WTC11 (cell line): ENCODE results near the gene SPACA7. TPM values are rescaled to one million over a fixed set of nuclear protein-coding genes. Genes with fewer than 3 reads are reported as not detected.

Experiments
- ATAC-seq: fragments of 200-7000 bp; cut with Tn5 transposase; 2 replicates; pipeline ENCODE4 v1.10.0; 2021; ENCODE audit warnings: mild to moderate bottlenecking, moderate library complexity
- CTCF ChIA-PET: fragments of 300-600 bp; sonication (Branson Sonifier 250); formaldehyde crosslinking; loops from one replicate; lab custom pipeline; 2021; ENCODE audit warnings: antibody characterized with exemption; lab: Charles Lee
- POLR2A ChIA-PET: fragments of 350-600 bp; sonication (Branson Sonifier 250); formaldehyde crosslinking; loops from one replicate; lab custom pipeline; 2021; ENCODE audit warnings: antibody characterized with exemption; lab: Charles Lee
- DNase-seq: peaks from one replicate; pipeline ENCODE4 v3.0.0; 2021; ENCODE audit warnings: low spot score
- H3K27ac Mint-ChIP-seq: 2 replicates; pipeline ENCODE4 v1.8.0; 2021; ENCODE audit warnings: mixed read lengths
- H3K27me3 Mint-ChIP-seq: 2 replicates; pipeline ENCODE4 v1.8.0; 2021; ENCODE audit warnings: low read depth, mild to moderate bottlenecking, moderate library complexity, mixed read lengths
- H3K36me3 Mint-ChIP-seq: 2 replicates; pipeline ENCODE4 v1.8.0; 2021; ENCODE audit warnings: mixed read lengths
- H3K4me1 Mint-ChIP-seq: 2 replicates; pipeline ENCODE4 v1.8.0; 2022; ENCODE audit warnings: mixed read lengths
- H3K4me3 Mint-ChIP-seq: 2 replicates; pipeline ENCODE4 v1.8.0; 2021; ENCODE audit warnings: mild to moderate bottlenecking, moderate library complexity, mixed read lengths
- H3K9me3 Mint-ChIP-seq: 2 replicates; pipeline ENCODE4 v1.8.0; 2021; ENCODE audit warnings: mixed read lengths
- CREM ChIP-seq: sonication (generic); formaldehyde crosslinking; IDR thresholded peaks from 2 replicates; pipeline ENCODE4 v1.8.1; 2022; ENCODE audit warnings: mild to moderate bottlenecking, missing genetic modification reagents, moderate library complexity
- EMX1 ChIP-seq: fragments of 250-450 bp; sonication (Bioruptor Pico); IDR thresholded peaks from 2 replicates; pipeline ENCODE4 v1.8.0; 2021; ENCODE audit warnings: mild to moderate bottlenecking
- FOXK1 ChIP-seq: sonication (generic); formaldehyde crosslinking; IDR thresholded peaks from 2 replicates; pipeline ENCODE4 v1.8.0; 2022; ENCODE audit warnings: mild to moderate bottlenecking, moderate library complexity, missing genetic modification reagents
- GRHL2 ChIP-seq: fragments of 250-450 bp; sonication (Bioruptor Pico); IDR thresholded peaks from 2 replicates; pipeline ENCODE4 v1.8.0; 2022; ENCODE audit warnings: mild to moderate bottlenecking, moderate library complexity; ENCODE audit not compliant: insufficient replicate concordance, severe bottlenecking
- IRF1 ChIP-seq: sonication (generic); formaldehyde crosslinking; IDR thresholded peaks from 2 replicates; pipeline ENCODE4 v1.8.0; 2023; ENCODE audit warnings: missing genetic modification reagents
- IRF2 ChIP-seq: sonication (generic); formaldehyde crosslinking; IDR thresholded peaks from 2 replicates; pipeline ENCODE4 v1.8.0; 2022; ENCODE audit warnings: low read depth, missing genetic modification reagents, borderline replicate concordance
- NFE2L1 ChIP-seq: sonication (generic); formaldehyde crosslinking; IDR thresholded peaks from 2 replicates; pipeline ENCODE4 v1.8.1; 2023; ENCODE audit warnings: missing genetic modification reagents
- NR1H2 ChIP-seq: sonication (generic); formaldehyde crosslinking; IDR thresholded peaks from 2 replicates; pipeline ENCODE4 v1.9.0; 2021; ENCODE audit warnings: mild to moderate bottlenecking, moderate library complexity, missing genetic modification reagents
- NR3C1 ChIP-seq: sonication (generic); formaldehyde crosslinking; conservative IDR thresholded peaks from 2 replicates; pipeline ENCODE4 v1.8.1; 2023; ENCODE audit warnings: low read depth, mild to moderate bottlenecking, missing genetic modification reagents
- OVOL2 ChIP-seq: fragments of 250-450 bp; sonication (Bioruptor Pico); IDR thresholded peaks from 2 replicates; pipeline ENCODE4 v1.9.0; 2021; ENCODE audit warnings: mild to moderate bottlenecking, borderline replicate concordance
- RORB ChIP-seq: fragments of 250-450 bp; sonication (Bioruptor Pico); IDR thresholded peaks from 2 replicates; pipeline ENCODE4 v1.9.0; 2021; ENCODE audit warnings: mild to moderate bottlenecking
- TEAD4 ChIP-seq: sonication (generic); formaldehyde crosslinking; IDR thresholded peaks from 2 replicates; pipeline ENCODE4 v1.8.0; 2022; ENCODE audit warnings: mild to moderate bottlenecking, missing genetic modification reagents
- TP53 ChIP-seq: sonication (generic); formaldehyde crosslinking; IDR thresholded peaks from 2 replicates; pipeline ENCODE4 v1.8.1; 2023; ENCODE audit warnings: mild to moderate bottlenecking, missing genetic modification reagents
- ZBTB21 ChIP-seq: sonication (generic); formaldehyde crosslinking; IDR thresholded peaks from 2 replicates; pipeline ENCODE4 v1.8.1; 2023; ENCODE audit warnings: mild to moderate bottlenecking, missing genetic modification reagents, borderline replicate concordance
- ZBTB43 ChIP-seq: sonication (generic); formaldehyde crosslinking; IDR thresholded peaks from 2 replicates; pipeline ENCODE4 v1.8.1; 2023; ENCODE audit warnings: mild to moderate bottlenecking, missing genetic modification reagents
- ZNF121 ChIP-seq: sonication (generic); formaldehyde crosslinking; IDR thresholded peaks from 2 replicates; pipeline ENCODE4 v1.8.0; 2023; ENCODE audit warnings: missing genetic modification reagents
- total RNA-seq: library from RNA; stranded (reverse); gene quantifications from 3 replicates; pipeline ENCODE4 v1.2.3, GENCODE V29; 2021
- TF ChIP-seq, protein P1 (sequence below): sonication (generic); formaldehyde crosslinking; IDR thresholded peaks from 2 replicates; pipeline ENCODE4 v1.8.1; 2023; ENCODE audit warnings: mild to moderate bottlenecking, missing genetic modification reagents, moderate library complexity
- TF ChIP-seq, protein P2 (sequence below): sonication (generic); formaldehyde crosslinking; IDR thresholded peaks from 2 replicates; pipeline ENCODE4 v1.8.0; 2022; ENCODE audit warnings: mild to moderate bottlenecking, missing genetic modification reagents
- TF ChIP-seq, protein P3 (sequence below): sonication (generic); formaldehyde crosslinking; IDR thresholded peaks from 2 replicates; pipeline ENCODE4 v1.8.0; 2023; ENCODE audit warnings: mild to moderate bottlenecking, missing genetic modification reagents

SPACA7 gene
- total RNA-seq, 1 experiment from 2014 or later = not detected

DNA sequence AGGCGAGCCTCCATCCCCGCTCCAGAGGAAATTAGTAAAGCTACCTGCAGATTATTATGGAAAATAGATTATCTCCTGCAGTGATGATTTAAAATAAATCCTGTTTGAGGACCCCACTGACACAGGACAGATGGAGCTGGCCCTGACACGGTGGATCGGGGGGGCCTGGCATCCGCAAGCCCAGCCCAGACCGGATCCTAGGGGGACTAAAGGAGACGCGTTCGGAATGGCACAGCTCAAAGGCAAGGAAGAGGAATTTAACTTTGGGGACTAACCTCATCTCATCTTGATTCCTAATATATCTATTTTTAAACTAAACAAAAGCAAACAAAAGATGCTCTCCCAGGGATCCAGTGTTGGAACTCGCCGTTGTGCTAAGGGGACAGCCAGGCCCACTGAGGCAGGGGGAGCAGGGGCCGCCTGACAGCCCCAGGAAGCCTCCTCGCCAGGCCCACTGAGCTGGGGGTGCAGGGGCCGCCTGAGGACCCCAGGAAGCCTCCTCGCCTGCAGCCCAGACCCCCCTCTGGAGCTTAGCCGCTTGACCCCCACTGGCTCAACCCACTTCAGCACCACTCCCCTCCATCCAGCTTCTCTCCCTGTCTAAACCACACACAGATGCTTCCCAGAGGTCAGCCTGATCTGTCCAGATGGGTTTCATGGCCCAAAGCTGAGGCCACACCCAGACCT is 78.6 kb downstream of the SPACA7 start (continued):
- TF ChIP-seq IRF1 (CRISPR knock-in tag) (no peak), CREM (CRISPR knock-in tag) (no peak), TEAD4 (CRISPR knock-in tag) (no peak), GRHL2 (CRISPR knock-in tag) (no peak)
- TF ChIP-seq, protein P1, sequence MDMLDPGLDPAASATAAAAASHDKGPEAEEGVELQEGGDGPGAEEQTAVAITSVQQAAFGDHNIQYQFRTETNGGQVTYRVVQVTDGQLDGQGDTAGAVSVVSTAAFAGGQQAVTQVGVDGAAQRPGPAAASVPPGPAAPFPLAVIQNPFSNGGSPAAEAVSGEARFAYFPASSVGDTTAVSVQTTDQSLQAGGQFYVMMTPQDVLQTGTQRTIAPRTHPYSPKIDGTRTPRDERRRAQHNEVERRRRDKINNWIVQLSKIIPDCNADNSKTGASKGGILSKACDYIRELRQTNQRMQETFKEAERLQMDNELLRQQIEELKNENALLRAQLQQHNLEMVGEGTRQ (CRISPR knock-in tag) = no peak

DNA sequence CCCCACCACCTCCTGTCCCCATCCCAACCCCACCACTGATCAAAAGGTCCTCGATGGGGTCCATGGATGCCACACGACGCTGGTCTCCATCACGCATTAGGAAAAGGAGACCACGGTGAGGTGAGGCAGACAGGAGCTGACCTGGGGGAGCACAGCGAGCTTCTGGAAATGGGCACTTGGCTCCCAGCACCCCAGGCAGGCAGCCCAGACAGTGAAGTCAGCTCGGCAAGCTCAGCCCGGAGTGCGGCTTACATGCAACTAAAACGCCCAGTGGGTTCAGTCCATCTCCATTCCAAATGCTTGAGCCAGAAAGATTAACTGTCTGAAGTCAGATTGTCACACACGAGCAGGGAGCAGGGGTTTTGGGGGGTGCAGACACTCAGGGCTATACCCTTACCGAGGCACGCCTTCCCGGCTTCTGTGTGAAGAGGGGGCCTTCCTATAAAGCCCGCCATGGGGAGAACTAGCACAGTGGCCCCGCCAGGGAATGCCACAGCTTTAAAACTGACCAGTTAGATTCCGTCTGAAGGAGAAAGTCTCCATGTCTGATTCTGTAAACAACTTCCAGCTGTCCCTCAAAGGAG is 79.4 kb downstream of the SPACA7 start:
- POLR2A ChIA-PET = no interaction called here

More for the DNA sequence above, 79.4 kb downstream of the SPACA7 start:
- H3K36me3 Mint-ChIP-seq = no peaks in the 10 kb centered on the region
- no peak overlapping the region for H3K4me3 Mint-ChIP-seq
- no peaks in the 10 kb centered on the region for H3K27me3 Mint-ChIP-seq
- DNase-seq = no peak
- H3K27ac Mint-ChIP-seq = no peak overlapping the region
- no peaks in the 10 kb centered on the region for H3K4me1 Mint-ChIP-seq
- ATAC-seq = no peak
- CTCF ChIA-PET = interaction anchor here (1.9 to 3.3 kb wide), 2 partner anchors 12 to 54 kb away, joined by 5 to 18 read pairs; no protein-coding TSS in a partner anchor
- H3K9me3 Mint-ChIP-seq = peaks cover 25% of the 10 kb centered on the region
- TF ChIP-seq IRF1 (CRISPR knock-in tag) = no peak
- TF ChIP-seq, protein P2, sequence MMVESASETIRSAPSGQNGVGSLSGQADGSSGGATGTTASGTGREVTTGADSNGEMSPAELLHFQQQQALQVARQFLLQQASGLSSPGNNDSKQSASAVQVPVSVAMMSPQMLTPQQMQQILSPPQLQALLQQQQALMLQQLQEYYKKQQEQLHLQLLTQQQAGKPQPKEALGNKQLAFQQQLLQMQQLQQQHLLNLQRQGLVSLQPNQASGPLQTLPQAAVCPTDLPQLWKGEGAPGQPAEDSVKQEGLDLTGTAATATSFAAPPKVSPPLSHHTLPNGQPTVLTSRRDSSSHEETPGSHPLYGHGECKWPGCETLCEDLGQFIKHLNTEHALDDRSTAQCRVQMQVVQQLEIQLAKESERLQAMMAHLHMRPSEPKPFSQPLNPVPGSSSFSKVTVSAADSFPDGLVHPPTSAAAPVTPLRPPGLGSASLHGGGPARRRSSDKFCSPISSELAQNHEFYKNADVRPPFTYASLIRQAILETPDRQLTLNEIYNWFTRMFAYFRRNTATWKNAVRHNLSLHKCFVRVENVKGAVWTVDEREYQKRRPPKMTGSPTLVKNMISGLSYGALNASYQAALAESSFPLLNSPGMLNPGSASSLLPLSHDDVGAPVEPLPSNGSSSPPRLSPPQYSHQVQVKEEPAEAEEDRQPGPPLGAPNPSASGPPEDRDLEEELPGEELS = no peak
- no peak for TF ChIP-seq NR3C1 (CRISPR knock-in tag)
- no peak for TF ChIP-seq ZBTB21 (CRISPR knock-in tag)
- no peak for TF ChIP-seq FOXK1 (CRISPR knock-in tag)
- no peak for TF ChIP-seq ZBTB43 (CRISPR knock-in tag)
- TF ChIP-seq, protein P3, sequence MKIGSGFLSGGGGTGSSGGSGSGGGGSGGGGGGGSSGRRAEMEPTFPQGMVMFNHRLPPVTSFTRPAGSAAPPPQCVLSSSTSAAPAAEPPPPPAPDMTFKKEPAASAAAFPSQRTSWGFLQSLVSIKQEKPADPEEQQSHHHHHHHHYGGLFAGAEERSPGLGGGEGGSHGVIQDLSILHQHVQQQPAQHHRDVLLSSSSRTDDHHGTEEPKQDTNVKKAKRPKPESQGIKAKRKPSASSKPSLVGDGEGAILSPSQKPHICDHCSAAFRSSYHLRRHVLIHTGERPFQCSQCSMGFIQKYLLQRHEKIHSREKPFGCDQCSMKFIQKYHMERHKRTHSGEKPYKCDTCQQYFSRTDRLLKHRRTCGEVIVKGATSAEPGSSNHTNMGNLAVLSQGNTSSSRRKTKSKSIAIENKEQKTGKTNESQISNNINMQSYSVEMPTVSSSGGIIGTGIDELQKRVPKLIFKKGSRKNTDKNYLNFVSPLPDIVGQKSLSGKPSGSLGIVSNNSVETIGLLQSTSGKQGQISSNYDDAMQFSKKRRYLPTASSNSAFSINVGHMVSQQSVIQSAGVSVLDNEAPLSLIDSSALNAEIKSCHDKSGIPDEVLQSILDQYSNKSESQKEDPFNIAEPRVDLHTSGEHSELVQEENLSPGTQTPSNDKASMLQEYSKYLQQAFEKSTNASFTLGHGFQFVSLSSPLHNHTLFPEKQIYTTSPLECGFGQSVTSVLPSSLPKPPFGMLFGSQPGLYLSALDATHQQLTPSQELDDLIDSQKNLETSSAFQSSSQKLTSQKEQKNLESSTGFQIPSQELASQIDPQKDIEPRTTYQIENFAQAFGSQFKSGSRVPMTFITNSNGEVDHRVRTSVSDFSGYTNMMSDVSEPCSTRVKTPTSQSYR (CRISPR knock-in tag) = no peak
- TF ChIP-seq ZNF121 (CRISPR knock-in tag) = no peak
- no peak for TF ChIP-seq RORB
- no peak for TF ChIP-seq NFE2L1 (CRISPR knock-in tag)
- TF ChIP-seq NR1H2 (CRISPR knock-in tag) = no peak
- no peak for TF ChIP-seq IRF2
- no peak for TF ChIP-seq TP53 (CRISPR knock-in tag)
- TF ChIP-seq EMX1 (CRISPR knock-in tag) = no peak
- no peak for TF ChIP-seq OVOL2 (CRISPR knock-in tag)
- TF ChIP-seq, all 79 proteins: peak for 0
